AG09309 (cell line): ENCODE measurements around the gene OR10H1.
"Not testable (repeated sequence)": the region's sequence is repeated elsewhere in the genome, so short reads cannot be mapped to it uniquely, and the experiment has no call there.

Experiments used
- DNase-seq: peaks from one replicate; pipeline ENCODE4 v3.0.0-alpha.2; 2010; ENCODE audit warnings: low read depth
- H3K4me3 ChIP-seq: 2 replicates; pipeline ENCODE4 v1.5.1; 2011; ENCODE audit warnings: mild to moderate bottlenecking, low read depth, low read length, moderate library complexity; ENCODE audit not compliant: control insufficient read depth
- TF ChIP-seq, protein P1 (sequence below): IDR thresholded peaks from 2 replicates; pipeline ENCODE4 v1.5.1; 2011; ENCODE audit warnings: mild to moderate bottlenecking, low read depth, low read length, inconsistent platforms; ENCODE audit not compliant: insufficient read depth, control insufficient read depth; ENCODE audit errors: missing control alignments

Gene OR10H1

DNA sequence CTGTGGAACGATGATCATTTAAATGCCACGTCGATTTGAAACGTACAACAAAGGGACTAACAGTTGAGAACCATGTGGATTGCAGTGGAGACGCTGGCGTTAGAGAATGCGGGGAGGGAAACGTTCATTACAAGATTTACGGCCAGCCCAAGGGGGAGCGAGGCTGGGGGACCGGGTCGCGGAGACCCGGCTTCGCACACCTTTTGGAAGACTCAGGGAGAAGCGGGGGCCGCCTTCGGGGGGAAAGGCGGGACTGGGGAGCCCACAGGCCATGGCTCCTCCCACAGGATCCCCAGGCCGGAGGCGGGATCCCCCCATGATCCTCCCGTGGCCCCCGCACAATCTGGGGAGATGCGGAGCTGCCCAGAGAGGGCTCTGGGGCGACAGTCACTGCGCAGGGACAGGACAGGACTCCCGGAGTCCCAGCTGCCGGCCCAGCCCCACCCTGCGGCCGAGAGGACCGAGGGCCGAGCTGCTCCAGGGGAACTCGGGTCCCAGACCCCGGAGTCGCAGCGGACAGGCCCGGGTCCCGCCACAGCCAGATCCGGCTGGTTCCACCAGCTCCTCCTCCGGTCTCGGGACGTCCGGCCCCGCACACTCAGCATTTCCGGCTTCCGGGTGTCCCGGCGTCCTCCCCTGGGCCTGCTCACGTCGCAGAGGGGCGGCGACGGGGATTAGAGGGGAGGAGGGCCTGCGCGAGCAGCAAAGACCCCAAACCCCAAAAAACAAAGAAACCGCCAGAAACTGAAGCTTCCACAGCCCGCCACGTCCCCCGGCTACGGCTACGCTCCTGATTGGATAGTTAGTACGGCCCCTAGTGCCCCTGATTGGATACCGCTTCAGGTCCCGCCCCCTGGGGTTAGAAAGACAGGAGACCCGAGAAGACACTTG, 21.1 kb upstream of the OR10H1 start:
- peak; percentile 66 for DNase-seq
- H3K4me3 ChIP-seq: peak overlapping the region; percentile 78
- TF ChIP-seq, protein P1, sequence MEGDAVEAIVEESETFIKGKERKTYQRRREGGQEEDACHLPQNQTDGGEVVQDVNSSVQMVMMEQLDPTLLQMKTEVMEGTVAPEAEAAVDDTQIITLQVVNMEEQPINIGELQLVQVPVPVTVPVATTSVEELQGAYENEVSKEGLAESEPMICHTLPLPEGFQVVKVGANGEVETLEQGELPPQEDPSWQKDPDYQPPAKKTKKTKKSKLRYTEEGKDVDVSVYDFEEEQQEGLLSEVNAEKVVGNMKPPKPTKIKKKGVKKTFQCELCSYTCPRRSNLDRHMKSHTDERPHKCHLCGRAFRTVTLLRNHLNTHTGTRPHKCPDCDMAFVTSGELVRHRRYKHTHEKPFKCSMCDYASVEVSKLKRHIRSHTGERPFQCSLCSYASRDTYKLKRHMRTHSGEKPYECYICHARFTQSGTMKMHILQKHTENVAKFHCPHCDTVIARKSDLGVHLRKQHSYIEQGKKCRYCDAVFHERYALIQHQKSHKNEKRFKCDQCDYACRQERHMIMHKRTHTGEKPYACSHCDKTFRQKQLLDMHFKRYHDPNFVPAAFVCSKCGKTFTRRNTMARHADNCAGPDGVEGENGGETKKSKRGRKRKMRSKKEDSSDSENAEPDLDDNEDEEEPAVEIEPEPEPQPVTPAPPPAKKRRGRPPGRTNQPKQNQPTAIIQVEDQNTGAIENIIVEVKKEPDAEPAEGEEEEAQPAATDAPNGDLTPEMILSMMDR: no peak

DNA sequence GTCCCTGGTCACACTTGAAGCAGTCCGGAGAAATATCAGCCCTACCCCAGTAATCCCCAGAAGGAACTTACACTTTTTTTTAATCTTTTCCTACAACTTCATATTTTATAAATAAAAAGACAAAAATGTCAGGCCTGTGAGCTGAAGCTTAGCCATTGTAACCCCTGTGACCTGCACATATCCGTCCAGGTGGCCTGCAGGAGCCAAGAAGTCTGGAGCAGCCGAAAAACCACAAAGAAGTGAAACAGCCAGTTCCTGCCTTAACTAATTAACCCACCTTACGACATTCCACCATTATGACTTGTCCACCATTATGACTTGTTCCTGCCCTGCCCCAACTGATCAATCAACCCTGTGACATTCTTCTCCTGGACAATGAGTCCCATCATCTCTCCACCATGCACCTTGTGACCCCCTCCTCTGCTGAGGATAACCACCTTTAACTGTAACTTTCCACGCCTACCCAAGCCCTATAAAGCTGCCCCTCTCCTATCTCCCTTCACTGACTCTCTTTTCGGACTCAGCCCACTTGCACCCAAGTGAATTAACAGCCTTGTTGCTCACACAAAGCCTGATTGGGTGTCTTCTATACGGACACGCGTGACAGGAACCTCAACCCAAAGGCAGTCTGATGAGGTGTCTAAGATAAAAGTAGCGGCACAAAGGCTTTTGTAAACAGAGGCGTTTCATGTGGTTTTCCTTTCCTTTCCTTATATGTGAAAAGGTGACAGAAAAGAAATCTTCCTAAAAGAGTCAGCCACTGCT, 20.3 kb upstream of the OR10H1 start:
- H3K4me3 ChIP-seq: peak overlapping the region; percentile 78
- DNase-seq: not testable (repeated sequence)

DNA sequence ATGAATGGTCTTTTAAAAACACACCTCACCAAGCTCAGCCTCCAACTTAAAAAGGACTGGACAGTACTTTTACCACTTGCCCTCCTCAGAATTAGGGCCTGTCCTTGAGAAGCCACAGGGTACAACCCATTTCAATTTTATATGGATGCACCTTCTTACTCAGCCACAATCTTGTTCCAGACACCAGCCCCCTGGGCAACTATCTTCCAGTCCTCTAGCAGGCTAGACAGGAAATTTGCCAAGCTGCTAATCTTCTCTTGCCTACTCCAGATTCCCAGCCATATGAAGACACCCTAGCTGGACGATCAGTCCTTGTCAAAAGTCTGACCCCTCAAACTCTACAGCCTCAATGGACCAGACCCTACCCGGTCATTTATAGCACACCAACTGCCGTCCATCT, 18.8 kb upstream of the OR10H1 start:
- H3K4me3 ChIP-seq, DNase-seq: not testable (repeated sequence)

- no peak overlapping the region for H3K4me3 ChIP-seq
Measured at GRCh38 chr19:15831626-15832025, 16.2 kb upstream of the OR10H1 start.

GRCh38 chr19:15829786-15830185, 14.3 kb upstream of the OR10H1 start:
- TF ChIP-seq, protein P1: no peak
- no peak overlapping the region for H3K4me3 ChIP-seq
- DNase-seq: no peak

More at GRCh38 chr19:15831626-15832025, 16.2 kb upstream of the OR10H1 start:
- TF ChIP-seq, protein P1: no peak
- no peak for DNase-seq

DNA sequence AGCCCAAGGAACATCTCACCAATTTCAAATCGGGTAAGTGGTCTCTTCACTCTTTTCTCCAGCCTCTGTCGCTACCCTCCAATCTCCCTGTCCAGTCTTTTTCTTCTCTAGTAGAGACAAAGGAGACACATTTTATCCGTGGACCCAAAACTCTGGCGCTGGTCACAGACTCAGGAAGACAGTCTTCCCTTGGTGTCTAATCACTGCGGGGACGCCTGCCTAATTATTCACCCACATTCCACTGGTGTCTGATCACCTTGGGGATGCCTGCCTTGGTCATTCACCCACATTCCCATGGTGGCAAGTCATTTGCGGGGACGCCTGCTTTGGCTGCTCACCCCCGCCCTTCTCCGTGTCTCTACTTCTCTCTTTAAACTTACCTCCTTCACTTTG, 13.8 kb upstream of the OR10H1 start:
- DNase-seq: no peak
- H3K4me3 ChIP-seq: no peak overlapping the region
- TF ChIP-seq, protein P1: no peak

GRCh38 chr19:15828611-15829305, 13.3 kb upstream of the OR10H1 start:
- DNase-seq, H3K4me3 ChIP-seq: not testable (repeated sequence)

GRCh38 chr19:15828121-15828610, 12.7 kb upstream of the OR10H1 start:
- TF ChIP-seq, protein P1: no peak
- no peak overlapping the region for H3K4me3 ChIP-seq
- DNase-seq: no peak
